WERI-Rb-1 (cell line): ENCODE measurements around the gene HPCA.
A peak's percentile ranks its signal among the peaks of the same experiment; 100 is the strongest.

Experiments
- DNase-seq: peaks from one replicate; pipeline ENCODE4 v3.0.0-alpha.2; 2020
- H3K27ac ChIP-seq: fragments of 250-450 bp; sonication (Bioruptor Pico); 2 replicates; pipeline ENCODE4 v1.5.1; 2020; ENCODE audit warnings: mild to moderate bottlenecking, moderate library complexity
- H3K27me3 ChIP-seq: fragments of 250-450 bp; sonication (Bioruptor Pico); 2 replicates; pipeline ENCODE4 v1.5.1; 2021; ENCODE audit warnings: mild to moderate bottlenecking, low read depth, moderate library complexity; ENCODE audit not compliant: insufficient read depth, severe bottlenecking
- H3K36me3 ChIP-seq: fragments of 250-450 bp; sonication (Bioruptor Pico); 2 replicates; pipeline ENCODE4 v1.5.1; 2020; ENCODE audit warnings: mild to moderate bottlenecking, moderate library complexity
- H3K4me3 ChIP-seq: 2 replicates; pipeline ENCODE4 v1.5.1; 2011; ENCODE audit warnings: low read depth, mild to moderate bottlenecking, control low read depth, low read length
- H3K9me3 ChIP-seq: fragments of 250-450 bp; sonication (Bioruptor Pico); 2 replicates; pipeline ENCODE4 v1.5.1; 2021; ENCODE audit warnings: mild to moderate bottlenecking, moderate library complexity; ENCODE audit not compliant: severe bottlenecking
- TF ChIP-seq, protein P1 (sequence below): IDR thresholded peaks from 2 replicates; pipeline ENCODE4 v1.5.1; 2011; ENCODE audit warnings: low read depth, mild to moderate bottlenecking, control low read depth, inconsistent platforms, low read length

HPCA gene

DNA sequence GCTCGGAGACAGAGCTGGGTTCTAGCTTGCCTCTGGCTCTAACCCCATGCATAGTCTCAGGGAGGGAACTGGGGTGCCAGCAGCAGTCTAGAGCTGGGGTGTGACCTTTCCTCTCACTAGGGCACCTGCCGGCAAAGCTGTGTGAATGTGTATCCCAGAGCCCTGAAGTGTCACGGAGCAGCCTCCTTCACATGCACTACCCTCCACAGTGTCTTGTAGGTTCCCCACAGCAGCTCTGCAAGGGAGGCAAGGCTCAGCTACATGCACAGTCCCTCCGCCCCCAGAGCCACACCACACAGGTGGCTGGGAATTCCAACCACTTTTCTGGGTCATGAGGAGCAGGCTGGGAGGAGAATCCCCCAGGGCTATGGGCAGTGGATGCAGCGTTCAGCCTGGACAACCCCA lies 7.7 kb upstream of the HPCA start:
- H3K9me3 ChIP-seq: no peaks in the 10 kb centered on the region
- no peak overlapping the region for H3K4me3 ChIP-seq
- DNase-seq: no peak
- no peaks in the 10 kb centered on the region for H3K27me3 ChIP-seq
- TF ChIP-seq, protein P1, sequence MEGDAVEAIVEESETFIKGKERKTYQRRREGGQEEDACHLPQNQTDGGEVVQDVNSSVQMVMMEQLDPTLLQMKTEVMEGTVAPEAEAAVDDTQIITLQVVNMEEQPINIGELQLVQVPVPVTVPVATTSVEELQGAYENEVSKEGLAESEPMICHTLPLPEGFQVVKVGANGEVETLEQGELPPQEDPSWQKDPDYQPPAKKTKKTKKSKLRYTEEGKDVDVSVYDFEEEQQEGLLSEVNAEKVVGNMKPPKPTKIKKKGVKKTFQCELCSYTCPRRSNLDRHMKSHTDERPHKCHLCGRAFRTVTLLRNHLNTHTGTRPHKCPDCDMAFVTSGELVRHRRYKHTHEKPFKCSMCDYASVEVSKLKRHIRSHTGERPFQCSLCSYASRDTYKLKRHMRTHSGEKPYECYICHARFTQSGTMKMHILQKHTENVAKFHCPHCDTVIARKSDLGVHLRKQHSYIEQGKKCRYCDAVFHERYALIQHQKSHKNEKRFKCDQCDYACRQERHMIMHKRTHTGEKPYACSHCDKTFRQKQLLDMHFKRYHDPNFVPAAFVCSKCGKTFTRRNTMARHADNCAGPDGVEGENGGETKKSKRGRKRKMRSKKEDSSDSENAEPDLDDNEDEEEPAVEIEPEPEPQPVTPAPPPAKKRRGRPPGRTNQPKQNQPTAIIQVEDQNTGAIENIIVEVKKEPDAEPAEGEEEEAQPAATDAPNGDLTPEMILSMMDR: no peak
- peak overlapping the region; percentile 13; the same call in 1 of the 2 replicates for H3K27ac ChIP-seq
- peaks cover 5% of the 10 kb centered on the region; the same call in 1 of the 2 replicates for H3K36me3 ChIP-seq

DNA sequence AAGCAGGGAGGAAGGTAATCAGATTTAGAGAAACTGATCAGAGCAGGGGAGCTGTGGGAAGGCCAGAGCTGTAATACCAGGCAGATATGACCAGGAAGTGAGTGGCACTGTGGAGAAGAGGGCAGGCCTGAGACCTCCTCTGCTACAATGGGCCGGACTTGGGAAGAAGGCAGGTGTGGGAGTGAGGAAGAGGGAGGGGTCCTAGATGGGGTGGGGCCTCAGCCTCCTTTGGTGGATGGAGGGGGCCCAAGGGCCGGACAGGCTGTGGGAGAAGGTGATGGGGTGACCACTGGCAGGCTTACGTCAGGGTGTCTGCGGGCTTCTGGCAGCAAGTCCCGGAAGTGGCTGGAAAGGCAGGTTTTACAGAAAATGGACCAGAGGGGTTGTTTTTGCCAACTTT lies 5.0 kb upstream of the HPCA start:
- peaks cover 6% of the 10 kb centered on the region; the same call in 1 of the 2 replicates for H3K36me3 ChIP-seq
- TF ChIP-seq, protein P1: no peak
- no peaks in the 10 kb centered on the region for H3K27me3 ChIP-seq
- H3K9me3 ChIP-seq: no peaks in the 10 kb centered on the region
- peak; percentile 82 for DNase-seq
- H3K27ac ChIP-seq: peak overlapping the region; percentile 100
- peak overlapping the region; percentile 56 for H3K4me3 ChIP-seq

DNA sequence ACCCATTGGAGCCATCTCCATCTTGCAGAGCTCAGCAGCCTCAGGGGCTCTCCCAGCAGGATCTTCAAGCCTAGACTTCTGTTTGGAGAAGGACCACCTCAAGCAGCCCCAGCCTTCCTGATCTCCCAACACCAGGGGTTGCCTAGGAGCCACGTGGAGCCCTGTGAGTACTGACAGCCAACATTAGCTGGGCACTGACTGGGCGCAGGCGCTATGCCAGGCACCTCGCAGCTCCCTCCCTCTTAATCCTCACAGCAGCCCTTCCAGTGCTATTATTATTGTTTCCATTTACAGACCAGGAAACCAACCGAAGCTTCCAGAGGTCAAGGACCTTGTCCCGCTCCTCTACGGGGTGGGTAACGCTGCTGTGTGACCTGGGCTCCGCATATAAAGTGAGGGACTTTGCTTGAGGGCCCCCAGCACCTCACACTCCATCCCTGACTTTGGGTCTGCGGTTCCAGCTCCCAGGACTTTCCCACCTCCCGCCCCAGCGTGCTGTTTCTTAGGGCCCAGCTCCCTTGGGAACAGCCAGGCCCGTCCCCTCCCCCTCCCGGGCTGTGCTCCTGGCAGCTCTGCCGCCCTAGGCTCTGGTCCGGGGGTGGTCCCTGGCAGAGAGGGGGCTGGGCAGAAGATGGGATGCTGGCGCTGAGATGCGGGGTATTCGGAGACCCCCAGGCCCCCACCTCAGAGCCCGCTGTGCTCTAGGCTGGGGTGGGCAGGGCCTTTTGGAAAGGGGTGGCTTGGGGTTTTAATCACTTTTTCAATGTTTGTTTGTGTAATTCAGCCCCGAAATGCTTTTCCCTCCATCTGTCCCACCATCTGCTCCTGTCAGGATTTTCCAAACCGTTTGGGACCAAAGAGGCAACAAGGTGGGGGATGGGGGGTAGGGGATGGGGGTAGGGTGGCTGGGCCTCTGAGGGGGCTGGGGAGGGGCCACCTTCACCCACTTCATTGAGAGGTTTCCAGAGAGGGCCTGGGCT lies 4.1 kb upstream of the HPCA start:
- peak overlapping the region; percentile 56 for H3K4me3 ChIP-seq
- peak overlapping the region; percentile 100 for H3K27ac ChIP-seq
- H3K9me3 ChIP-seq: no peaks in the 10 kb centered on the region
- TF ChIP-seq, protein P1: no peak
- peaks cover 6% of the 10 kb centered on the region; the same call in 1 of the 2 replicates for H3K36me3 ChIP-seq
- peak; percentile 89 for DNase-seq
- H3K27me3 ChIP-seq: no peaks in the 10 kb centered on the region

- Histone ChIP-seq H3K9me3 (no peaks in the 10 kb centered on the region), H3K4me3 (peak overlapping the region; percentile 67), H3K27ac (peak overlapping the region; percentile 100), H3K36me3 (peaks cover 16% of the 10 kb centered on the region), H3K27me3 (no peaks in the 10 kb centered on the region)
- peak; percentile 85 for DNase-seq
- TF ChIP-seq, protein P1: no peak
These were observed 2.8 kb upstream of the HPCA start for GRCh38 chr1:32883338-32884031.

GRCh38 chr1:32884032-32884372 lies 2.3 kb upstream of the HPCA start:
- Histone ChIP-seq H3K27ac (peak overlapping the region; percentile 100), H3K4me3 (peak overlapping the region; percentile 67), H3K9me3 (no peaks in the 10 kb centered on the region), H3K36me3 (peaks cover 21% of the 10 kb centered on the region), H3K27me3 (no peaks in the 10 kb centered on the region)
- TF ChIP-seq, protein P1: no peak
- DNase-seq: no peak
